ENCODE measurements around the gene CD14.

GRCh38 chr5:140671472-140672125 is 38.6 kb upstream of the CD14 start:
- no peak for TF ChIP-seq EZH2 (IDR thresholded peaks at IDR 0.05; ENCODE audit: borderline replicate concordance, low read length)
- TF ChIP-seq, protein P1, sequence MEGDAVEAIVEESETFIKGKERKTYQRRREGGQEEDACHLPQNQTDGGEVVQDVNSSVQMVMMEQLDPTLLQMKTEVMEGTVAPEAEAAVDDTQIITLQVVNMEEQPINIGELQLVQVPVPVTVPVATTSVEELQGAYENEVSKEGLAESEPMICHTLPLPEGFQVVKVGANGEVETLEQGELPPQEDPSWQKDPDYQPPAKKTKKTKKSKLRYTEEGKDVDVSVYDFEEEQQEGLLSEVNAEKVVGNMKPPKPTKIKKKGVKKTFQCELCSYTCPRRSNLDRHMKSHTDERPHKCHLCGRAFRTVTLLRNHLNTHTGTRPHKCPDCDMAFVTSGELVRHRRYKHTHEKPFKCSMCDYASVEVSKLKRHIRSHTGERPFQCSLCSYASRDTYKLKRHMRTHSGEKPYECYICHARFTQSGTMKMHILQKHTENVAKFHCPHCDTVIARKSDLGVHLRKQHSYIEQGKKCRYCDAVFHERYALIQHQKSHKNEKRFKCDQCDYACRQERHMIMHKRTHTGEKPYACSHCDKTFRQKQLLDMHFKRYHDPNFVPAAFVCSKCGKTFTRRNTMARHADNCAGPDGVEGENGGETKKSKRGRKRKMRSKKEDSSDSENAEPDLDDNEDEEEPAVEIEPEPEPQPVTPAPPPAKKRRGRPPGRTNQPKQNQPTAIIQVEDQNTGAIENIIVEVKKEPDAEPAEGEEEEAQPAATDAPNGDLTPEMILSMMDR (IDR thresholded peaks at IDR 0.05; ENCODE audit: low read length) = no peak

Data from OCI-LY1 (cell line).